Umbilical cord (tissue), 2 donors: ENCODE results near the gene MCFD2. TPM values are rescaled to one million over a fixed set of nuclear protein-coding genes. Genes with fewer than 3 reads are reported as not detected.
A peak's percentile ranks its signal among the peaks of the same experiment; 100 is the strongest.

Source experiments
- DNase-seq: peaks from one replicate; pipeline ENCODE4 v3.0.0-alpha.2; 2015; ENCODE audit warnings: low spot score
- total RNA-seq: library from RNA; depleted of rRNA; stranded (reverse); fragments of >200 nt; gene quantifications from one replicate; pipeline ENCODE4 v1.2.3, GENCODE V29; 2014; ENCODE audit warnings: low replicate concordance; ENCODE audit not compliant: insufficient read depth

MCFD2 gene
- 77.3 TPM for total RNA-seq

DNA sequence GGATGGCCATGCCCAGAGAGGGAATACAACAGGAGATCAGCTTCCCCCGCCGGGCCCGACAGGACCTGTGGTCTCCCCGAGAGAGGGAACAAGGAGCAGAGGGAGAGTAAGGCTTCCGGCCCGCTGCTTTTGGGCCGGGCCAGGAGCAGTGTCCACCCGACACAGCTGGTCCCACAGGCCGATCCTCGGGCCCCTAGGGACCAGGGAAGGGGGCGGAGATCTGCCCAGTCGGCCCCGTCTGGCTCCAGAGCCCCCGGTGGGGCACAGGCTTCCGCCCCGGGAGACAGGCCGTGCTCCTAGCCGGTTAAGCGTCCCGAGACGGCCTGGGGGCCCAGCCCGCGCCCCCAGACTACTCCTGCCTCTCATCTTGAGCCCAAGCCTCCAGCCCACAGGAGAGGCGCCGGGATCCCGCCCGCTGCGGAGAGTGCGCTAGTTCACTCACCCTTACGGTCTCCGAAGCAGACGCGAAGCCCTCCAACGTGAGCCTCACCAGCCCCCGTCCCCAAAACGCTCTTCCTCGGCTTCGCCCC lies at the start of gene MCFD2:
TSS of gene MCFD2 (minus strand) at position 526 of the 530 bp plus-strand sequence. CDS start 6,635 bp downstream, outside the sequence.
- DNase-seq: no peak

DNA sequence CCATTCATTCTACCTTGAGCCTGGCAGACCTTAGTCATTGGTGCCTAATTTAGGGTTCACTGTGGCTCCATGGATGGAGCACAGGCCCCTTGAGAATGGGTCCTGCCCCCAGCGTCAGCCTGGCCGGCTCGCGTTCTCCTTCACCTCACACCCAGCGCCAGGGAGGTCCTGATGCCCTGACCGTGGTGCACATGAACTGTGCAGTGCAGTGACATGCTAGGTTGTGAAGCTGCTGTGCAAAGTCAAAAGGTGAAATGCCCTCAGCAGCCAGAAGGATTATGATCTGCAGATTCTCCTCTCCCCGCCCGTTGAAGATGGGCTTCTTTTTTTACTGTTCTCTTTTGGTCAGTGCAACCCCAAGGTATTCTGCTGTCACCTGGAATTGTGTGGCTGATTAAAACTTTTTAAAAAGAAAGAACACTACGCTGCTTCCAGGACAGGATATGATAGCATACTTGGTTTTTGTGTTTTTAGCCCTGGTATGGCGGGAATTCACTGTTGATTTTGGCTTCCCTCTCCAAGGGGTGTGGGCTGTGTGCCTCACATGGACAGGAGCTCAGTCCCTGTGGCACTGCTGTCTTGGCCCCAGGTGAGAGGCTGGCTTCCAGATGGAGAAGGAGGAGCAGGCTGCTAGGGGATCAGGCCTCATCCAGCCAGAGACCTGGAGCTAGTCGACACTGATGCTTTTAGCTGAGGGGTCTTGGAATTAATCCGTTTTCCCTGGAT lies 49.4 kb upstream of the MCFD2 start:
- DNase-seq: no peak

DNA sequence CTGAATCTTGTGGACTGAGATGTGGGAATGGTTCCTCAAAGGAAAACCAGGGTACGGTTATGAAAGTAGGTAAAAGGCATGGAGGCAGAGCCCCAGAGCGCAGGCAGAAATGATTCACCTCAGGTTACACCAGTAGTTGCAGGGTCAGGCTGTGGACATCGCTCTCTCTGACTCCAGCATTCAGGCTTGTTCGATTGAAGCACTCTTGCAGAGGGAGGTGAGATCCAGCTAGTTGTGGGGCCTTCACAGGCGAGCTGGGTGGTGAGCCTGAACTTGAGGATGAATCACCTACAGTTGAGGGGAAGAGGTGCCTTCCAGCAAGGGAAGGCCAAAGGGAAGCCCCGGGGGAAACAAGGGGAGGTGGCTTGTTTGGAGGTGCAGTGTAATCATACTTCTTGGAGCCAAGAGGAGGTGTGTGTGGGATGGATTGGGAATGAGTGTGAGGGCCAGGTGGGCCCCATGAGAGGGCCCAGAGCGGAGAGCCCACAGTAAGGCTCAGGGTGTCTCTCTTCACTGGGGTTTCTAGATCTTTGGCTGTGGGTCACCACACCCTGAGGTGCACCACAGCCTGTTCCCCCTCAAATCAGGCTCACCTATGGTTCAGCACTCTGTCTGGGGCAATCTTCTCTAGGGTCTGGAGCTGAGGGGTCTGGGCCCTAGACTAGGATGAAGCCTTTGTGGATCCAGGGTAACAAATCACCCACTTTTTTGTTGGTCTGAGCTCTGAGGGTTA lies 48.5 kb upstream of the MCFD2 start:
- no peak for DNase-seq

DNA sequence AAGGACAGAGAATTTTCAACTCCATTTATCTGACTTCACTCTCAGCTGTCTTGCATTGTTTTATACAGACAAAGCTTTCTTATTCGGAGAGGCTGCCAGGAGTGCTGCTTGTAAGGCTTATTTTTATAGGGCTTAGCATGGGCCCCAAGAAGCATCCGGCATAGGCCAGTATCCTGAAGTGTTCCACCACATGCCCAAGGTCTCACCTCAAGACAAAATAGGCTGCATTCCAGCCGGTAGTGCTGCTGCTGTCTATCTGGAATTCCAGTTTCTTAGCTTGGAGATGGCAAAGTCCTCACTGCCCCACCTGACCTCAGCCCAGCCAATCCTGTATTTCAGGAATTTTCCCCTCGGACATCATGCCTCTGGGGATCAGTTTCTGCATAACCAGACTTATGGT lies 47.6 kb upstream of the MCFD2 start:
- DNase-seq: no peak

DNA sequence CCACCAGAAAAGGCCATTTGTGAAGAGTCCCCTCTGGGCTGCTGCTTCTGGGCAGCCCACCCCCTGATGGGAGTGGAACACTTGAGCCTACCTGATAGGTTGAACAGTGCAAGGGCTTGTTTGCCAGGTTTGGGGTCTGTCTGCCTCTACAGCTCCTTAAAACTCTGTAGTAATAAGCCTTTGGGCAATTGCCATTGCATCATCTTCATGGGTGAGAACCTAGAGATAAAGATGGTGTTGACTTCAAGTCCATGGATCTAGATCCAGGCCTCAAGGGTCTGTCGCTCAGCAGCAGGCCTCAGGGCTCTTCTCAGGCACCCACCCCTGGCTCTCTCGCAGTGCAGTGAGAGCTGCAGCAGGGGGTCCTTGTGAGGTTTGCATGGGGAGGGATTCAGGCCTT lies 47.1 kb upstream of the MCFD2 start:
- no peak for DNase-seq

DNA sequence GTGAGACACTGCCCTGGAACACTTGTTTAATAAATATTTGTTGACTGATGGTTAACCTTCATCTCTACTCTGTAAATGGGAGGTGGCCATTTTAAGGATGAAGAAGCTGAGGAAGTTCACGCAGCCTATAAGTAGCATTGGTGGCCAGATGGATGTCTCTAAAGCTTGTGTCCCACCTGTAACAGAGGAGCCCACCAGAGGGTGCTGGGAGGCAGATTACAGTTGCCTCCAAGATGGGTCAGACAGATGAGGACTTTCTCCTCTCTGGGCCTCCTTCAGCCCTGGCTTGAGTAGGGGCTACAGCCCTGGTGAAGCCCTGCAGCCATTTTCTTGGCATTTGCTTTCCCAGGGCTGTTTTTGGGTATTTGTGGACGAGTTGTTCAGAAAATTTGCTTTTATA lies 45.0 kb upstream of the MCFD2 start:
- DNase-seq: no peak

DNA sequence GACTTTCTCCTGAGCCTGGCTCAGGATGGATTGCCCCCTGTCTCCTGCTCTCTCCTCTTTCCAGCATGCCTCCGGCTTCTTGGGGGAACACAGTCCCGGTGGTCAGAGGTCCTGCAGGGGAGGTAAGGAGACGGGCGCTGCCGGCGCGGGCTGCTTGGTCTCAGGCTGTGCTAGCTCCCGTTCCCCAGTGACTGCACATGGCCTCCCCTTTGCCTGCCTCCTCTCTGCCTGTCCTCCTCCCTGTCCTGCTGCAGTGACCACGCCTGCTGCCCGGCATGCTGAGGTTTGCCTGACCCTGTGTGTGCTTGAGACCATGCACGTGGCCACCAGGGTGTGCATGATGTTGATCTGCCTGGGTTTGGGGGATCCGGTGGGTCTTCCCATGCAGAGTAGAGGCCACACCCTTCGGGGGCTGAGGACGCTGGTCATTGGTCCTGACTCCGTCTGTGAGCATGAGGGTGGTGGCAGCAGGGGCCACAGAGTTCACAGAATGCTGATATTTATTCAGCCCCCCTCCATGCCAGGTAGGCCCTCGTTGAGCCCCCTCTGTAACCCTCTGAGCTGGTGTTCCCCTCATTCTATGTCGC lies 42.9 kb upstream of the MCFD2 start:
- no peak for DNase-seq

DNA sequence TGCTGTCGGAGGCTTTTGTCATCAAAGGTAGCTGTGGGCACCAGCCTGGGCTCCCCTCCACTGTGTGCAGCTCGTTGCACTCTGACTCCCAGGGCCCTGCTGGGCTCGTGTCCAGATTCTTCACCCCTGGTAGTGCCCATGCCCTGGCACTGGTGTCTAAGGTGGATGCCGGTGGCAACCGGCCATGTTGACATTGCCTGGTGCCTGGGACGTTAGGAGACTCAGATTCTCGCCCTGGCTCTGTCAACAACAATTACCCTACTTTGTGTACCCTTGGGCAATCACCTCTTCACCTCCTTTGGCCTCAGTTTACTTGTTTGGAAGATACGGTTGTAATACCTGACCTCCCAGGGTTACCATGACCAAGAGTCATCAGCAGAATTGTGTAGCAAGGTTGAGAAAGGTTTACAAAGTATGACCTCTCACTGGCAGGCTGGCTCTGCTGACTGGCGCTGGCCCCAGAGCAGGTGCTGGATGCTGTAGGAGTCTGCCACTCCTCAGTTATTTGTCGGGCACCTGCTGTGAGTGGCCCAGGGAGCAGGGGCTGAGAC lies 41.5 kb upstream of the MCFD2 start:
- no peak for DNase-seq

DNA sequence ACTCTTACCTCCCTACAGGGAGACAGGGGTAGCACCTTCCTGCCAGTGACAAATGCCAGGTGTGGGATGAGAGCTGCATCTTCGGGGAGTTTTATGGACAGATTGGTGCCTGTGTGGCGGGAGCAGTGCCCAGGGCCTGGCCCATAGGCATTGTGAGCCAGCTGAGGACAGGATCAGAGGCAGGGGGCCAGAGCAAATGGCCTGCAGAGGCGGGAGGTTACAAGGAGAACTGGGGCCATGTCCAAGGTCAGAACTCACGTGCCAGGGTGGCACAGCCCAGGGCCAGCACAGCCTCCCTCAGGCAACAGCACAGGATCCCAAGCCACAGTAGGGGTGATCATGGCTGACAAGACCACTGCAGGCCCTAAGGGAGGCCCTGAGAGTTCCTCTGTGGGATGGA lies 40.2 kb upstream of the MCFD2 start:
- no peak for DNase-seq

DNA sequence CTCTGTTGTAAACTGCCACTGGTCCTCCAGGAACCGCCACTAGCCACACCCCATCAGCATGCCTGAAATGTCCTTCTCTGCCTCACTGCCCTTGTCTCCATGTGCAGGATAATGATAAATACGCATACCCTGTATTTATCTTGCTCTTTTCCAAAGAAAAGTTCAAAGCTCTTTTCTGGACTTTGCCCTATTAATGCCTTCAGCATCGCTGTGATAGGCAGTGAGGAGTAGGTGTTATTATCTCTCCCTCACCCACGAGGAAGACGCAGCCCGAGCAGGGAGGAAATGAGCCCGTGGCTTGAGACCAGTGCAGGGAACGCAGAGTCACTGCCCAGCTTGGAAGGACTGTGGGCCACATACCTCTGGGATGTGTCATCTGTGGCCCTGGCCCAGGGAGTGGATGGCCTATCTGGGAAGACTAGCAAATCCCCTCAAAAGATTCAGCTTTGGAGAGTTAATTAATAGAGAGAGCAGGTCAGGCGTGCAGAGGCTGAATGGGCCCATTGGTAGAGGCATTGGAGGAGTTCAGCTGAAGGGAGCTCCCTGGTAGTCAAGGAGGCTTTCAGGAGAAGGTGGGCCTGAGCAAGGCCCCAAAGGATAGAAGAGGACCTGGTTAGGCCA lies 39.5 kb upstream of the MCFD2 start:
- DNase-seq: peak; percentile 46

DNA sequence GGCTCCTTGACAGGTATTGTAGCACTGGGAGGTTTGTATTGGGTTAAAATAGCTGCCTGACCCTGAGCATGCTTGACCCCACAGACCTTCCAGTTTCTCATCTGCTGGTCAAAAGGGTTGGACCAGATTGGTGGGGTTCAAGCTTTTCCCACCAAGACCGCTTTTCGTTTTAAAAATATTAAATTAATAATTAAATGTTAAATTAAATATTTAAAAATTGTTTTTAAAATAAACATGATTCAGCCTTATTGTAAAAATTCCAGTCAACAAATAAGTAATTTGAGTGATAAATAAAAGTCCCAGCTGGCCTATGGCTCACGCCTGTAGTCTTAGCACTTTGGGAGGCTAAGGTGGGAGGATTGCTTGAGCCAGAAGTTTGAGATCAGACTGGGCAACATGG lies 36.6 kb upstream of the MCFD2 start:
- DNase-seq: no peak

DNA sequence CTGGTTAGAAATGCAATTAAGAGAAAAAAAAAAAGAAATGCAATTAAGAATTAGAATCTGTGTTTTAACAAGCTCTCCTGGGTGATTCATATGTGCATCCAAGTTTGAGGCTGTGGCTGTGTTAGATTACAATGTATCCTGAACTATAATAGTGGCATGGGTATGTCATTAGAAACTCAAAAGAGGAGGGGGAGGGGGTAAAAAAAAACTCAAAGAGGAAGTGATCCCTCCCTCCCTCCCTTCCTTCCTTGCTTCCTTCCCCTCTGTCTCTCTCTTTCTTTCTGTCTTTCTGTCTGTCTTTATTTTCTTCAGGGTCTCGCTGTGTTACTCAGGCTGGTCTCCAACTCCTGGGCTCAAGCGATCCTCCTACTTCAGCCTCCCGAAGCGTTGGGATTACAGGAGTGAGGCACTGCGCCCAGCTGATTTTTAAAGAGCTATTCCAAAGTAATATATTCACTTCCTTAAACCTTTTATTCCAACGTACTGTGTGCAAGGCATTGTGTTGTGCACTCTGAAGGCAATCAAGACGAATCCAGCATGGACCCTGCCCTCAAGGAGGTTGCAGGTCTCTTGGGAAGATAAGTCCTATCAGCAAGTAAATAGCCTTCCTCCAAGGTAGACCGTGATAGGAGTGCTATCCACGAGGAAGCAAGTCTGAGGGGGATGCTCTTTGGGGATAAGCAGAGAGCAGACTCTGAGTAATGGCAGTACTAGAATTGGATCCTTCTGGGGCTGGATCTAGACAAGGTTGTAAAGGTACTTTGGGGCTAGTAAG lies 35.9 kb upstream of the MCFD2 start:
- DNase-seq: no peak

DNA sequence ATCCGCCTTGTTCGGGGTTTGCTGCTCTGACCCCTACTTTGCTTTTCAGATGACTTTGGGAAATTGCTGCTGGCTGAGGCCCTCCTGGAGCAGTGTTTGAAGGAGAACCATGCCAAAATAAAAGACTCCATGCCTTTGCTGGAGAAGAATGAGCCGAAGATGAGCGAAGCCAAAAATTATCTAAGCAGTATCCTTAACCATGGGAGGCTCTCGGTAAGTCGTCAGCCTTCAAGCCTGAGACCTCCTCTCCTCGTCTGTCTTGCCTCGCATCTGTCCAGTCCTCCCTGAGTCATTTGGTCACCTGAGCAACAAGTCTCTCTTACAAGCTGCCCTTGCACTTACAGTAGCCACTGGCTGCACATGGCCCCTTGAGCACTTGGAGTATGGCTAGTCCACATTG lies 34.7 kb upstream of the MCFD2 start:
- DNase-seq: no peak

DNA sequence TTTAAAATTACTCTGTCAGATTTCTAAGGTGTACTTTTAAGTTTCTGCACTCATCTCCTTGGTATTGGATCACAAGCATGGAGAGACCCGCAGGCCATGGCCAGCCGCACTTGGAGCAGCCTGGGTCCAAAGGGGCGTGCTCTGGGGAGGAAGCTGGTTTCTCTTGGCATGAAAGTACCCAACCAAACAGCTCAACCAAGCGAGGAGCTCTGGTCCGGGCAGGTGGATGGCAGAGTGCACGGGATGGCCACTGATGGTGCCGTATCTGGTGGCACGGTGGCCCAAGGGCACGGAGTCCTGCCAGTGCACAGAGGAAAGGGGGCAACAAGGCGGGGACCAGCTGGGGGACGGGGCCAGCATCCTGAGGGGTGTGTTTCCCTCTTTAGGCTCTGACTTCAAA lies 32.2 kb upstream of the MCFD2 start:
- DNase-seq: no peak

DNA sequence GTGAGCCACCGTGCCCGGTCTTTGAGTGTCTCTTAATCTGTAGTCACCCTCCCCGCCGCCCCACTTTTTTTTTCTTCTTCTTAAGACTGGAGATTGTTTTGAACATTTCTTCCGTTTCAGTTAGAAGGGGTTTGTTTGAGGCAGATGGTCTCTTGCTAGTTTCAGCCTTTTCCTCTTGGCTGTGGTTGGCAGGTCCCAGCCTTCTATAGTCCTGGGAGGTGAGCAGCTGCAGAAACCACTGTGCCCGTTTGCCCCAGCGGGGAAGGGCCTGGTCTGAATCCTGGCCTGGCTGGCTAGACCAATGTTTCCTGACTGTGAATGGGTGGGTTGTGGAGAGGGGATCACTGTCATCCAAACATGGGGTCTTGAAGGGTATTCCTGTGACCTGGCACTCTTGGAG lies 30.1 kb upstream of the MCFD2 start:
- DNase-seq: no peak

DNA sequence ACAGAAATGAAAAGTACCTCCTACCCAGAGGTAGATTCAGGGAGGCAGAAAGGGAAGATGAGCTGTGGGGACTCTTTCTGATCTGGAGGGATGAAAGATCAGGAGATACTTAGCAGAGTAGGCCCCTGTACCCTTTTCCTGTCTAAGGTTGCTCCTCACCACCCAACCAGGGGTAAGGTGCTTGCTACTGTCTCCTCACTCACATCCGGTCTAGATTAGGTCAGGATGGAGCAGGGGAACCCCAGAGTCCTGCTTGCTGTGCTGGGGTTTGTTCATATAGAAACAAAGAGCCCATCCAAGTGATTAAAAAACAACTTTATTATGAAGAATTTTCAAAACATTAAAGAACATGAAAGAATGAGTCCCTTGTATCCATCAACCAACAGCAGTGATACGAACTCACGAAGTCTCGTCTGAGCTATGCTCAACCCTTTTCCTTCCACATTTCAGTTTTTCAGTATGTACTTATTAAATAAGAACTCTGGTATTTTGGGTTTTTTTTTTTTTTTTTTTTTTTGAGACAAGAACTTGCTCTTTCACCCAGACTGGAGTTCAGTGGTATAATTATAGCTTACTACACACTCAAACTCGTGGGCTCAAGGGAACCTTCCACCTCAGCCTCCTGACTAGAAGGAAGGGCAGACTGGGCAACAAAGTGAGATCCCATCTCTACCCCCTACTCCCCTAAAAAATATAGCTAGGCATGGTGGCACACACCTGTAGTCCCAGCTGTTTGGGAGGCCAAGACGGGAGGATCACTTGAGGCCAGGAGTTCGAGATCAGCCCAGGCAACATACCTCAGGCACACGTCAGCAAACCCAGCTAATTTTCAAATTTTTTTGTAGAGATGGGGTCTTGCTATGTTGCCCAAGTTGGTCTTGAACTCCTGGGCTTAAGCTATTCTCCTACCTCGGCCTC lies 28.5 kb upstream of the MCFD2 start:
- no peak for DNase-seq

DNA sequence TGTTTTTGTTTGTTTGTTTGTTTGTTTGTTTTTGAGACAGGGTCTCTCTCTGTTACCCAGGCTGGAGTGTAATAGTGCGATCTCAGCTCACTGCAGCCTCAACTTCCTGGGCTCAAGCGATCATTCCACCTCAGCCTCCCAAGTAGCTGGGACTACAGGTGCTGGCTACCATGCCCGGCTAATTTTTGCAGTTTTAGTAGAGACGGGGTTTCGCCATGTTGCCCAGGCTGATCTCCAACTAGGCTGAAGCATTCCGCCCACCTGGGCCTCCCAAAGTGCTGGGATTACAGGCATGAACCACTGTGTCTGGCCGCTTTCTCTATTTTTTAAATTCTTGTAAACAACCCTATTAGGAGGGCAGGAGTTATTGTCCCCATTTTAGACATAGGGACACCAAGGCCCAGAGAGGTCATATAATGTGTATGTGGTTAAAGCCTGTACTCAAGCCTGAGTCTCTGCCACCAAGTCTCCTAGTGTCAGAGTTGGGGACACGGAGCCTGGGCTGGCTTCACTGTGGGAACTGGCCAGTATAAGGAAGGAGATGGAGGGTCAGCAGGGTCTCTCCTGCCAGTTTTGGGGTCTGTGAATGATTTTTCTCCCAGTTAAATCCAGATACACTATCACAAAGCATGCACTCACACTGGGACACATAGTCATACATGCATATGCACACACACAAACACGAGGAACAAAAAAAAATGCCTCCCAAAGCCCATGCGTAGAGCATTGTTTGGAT lies 27.5 kb upstream of the MCFD2 start:
- DNase-seq: no peak

DNA sequence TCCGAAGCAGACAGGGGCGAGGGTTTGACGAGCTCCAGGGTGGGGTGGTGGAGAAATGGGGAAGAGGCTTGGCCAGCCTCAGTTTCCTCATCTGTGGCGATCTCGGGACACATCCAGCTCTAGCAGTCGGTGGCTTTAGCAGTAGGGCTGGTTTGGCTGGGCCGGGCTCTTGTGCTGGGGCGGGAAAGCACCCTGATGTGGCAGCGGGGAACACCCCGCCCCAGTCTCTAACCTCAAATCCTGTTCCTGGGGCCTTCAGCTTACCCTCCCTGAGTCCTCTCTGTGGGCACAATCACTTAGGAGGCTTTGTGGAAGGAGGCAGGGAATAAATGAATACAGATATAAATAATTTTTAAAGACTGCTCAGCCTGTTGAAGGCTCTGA lies 26.5 kb upstream of the MCFD2 start:
- DNase-seq: peak; percentile 31

DNA sequence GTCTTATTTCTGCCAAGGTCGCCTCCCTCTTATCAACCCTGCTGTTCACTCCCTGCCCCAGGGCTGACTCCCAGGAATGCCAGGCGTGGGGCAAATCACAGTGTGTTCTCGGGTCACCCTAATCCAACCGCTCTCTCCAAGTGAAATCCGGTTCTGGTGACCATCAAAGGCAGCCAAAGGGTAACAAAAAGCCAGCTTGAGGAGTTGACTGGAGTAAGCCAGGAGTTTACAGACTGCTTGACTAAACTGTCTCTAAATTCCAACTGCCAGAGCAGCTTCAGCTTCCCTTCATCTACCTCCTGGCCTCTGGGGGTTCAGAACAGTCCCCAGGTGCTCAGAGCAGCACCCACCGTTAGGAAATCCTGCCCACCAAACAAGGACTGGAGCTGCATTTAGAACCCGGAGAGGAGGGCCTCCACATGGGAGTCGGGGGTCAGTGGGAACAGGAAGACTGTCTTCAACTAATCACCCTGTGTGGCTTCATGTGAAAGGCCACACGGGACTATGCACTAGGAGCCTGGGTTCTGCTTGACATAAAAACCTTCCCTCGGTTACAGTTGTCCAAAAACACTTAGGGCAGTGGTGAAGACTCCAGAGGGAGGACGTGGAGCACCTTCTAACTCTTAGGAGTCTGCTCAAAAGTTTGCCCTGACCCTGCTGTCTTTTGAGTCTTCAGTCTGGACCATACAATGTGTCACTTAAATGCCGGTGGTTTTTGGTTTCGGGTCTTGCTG lies 24.2 kb upstream of the MCFD2 start:
- peak; percentile 56 for DNase-seq
